ENCODE data around the gene SHISA6.

SHISA6 gene

GRCh38 chr17:11545696-11546095, 304.7 kb downstream of the SHISA6 start:
- no peak for DNase-seq

DNA sequence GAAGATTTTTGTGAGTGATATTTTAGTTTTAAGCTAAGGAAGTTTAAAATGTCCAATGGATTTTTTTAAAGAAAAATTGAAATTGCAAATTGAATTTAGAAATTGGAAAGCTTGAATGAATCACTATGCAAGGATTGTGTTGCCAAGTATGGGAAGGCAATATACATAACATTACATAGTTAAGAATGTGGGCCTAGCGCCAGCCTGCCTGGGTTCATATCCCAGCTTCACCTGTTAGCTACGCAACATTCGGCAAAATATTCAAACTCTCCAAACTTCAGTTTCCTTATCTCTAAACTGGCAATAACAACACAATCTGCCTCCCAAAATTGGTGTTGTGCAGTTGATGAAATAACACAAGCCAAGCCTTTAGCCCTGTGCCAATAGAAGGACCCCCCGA, 306.8 kb downstream of the SHISA6 start:
- no peak for DNase-seq

GRCh38 chr17:11548398-11548797, 307.4 kb downstream of the SHISA6 start:
- DNase-seq = no peak

DNA sequence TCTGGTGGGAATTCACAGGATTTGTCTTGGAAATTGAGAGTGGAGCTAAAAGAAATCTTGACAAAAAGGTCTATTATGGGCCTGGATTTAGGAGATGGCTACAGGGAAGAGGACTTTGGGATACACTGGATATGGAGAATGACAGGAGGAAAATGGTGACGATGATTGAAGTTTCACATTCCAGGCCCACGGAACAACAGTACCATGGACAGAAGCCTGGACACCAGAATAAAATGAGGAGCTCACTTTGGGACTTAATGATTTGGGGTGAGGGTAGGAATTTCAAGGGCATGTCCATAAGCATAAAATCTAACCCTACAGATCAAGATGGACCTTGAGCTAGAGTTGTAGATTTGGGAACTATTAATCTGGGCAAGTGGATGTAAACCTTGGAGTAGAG, 309.4 kb downstream of the SHISA6 start:
- no peak for DNase-seq

- DNase-seq = no peak
These were observed 310.4 kb downstream of the SHISA6 start for GRCh38 chr17:11551442-11551841.

DNA sequence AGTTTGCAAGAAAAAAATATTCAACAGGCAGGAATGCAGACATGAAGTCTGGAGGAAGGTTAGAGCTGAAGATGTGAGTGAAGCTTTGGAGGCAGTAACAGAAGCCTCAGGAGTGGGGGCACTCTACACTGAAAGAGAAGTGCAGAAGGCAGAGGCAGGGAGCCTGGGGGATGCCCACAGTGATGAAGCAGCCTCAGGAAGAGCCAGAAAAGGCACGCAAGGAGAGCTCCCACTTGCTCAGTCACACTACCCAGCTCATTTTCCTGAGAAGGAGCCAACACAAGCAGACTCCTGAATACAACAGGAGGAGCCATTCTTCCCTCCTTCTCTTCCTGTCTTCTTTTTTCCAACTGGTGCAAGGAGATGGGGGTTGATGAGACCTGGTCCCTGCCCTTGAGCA, 312.1 kb downstream of the SHISA6 start:
- no peak for DNase-seq

GRCh38 chr17:11554042-11554441, 313.0 kb downstream of the SHISA6 start:
- no peak for DNase-seq

DNA sequence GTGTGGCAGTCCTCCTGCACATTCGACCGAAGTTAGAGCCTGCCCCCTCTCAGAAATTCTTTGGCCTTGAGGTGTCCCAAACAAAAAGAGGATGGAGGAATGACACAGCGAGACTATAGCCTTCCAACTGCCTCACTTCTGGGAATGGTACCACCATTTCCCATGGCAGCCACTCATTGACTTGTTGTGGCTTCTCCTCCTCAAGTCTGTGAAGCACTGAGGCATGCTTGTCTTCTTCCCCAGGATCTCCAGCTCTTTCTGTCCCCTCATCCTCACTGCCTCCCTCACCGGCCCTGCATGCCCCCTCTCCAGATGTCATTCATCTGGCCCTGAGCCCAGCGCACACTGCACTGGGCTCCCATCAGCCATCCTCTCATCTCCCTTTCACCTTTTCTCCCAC, 313.5 kb downstream of the SHISA6 start:
- DNase-seq = no peak

DNA sequence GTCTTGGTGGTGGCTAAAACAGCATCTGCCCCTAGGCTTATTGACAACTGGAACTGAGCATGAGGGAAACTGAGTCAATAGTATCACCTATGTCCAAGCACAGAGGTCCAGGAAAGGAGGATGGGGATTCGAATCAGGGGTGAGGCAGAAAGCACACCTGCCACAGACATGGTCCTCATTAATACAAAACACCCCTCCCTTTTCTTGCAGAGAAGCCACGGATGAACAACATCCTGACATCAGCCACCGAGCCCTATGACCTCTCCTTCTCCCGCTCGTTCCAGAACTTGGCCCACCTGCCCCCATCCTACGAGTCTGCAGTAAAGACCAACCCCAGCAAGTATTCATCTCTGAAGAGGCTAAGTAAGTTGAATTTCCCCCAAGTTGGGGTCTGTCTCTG, 314.5 kb downstream of the SHISA6 start:
- no peak for DNase-seq

DNA sequence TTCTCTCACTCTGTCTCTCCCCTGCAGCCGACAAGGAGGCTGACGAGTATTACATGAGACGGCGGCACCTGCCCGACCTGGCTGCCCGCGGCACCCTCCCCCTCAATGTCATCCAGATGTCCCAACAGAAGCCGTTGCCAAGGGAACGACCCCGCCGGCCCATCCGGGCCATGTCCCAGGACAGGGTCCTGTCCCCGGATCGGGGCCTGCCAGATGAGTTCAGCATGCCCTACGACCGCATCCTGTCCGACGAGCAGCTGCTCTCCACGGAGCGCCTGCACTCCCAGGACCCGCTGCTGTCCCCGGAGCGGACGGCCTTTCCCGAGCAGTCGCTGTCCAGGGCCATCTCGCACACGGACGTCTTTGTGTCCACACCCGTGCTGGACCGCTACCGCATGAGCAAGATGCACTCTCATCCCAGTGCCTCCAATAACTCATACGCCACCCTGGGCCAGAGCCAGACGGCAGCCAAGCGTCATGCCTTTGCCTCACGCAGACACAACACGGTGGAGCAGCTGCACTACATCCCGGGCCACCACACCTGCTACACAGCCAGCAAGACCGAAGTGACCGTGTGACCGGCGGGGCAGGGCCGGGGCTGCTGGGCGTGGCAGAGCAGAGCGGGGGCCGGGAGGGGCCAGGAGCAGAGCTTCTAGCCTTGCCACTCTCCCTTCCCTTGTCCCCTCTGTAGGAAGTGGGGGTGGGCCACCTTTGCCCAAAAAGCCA, 316.9 kb downstream of the SHISA6 start:
- DNase-seq = no peak

DNA sequence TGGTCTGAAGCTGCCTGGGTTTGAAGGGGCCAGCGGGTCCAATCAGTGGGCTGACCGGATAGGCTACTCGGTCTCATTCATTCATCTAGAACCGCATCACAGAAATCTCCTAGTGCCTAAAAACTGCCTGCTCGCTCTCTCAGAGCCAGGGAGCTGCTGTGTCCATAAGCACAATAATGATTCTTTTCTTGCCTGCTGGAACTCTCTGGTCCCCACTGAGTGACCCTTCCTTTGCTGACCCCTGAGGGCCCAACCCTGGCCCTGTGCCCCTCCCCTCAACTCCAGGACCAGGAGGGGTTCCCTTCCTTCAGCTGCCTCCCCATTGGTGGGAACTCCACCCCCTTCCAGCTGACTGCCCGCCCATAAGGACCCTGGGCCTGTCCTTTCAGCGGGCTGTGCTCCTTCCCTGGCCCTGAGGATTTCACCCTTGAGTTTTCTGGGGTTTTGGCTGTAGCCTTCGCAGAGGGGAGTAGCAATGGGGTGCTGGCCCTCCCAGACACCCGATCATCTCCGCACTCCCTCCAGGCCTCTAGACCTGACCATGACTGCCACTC, 317.7 kb downstream of the SHISA6 start:
- DNase-seq = no peak

DNA sequence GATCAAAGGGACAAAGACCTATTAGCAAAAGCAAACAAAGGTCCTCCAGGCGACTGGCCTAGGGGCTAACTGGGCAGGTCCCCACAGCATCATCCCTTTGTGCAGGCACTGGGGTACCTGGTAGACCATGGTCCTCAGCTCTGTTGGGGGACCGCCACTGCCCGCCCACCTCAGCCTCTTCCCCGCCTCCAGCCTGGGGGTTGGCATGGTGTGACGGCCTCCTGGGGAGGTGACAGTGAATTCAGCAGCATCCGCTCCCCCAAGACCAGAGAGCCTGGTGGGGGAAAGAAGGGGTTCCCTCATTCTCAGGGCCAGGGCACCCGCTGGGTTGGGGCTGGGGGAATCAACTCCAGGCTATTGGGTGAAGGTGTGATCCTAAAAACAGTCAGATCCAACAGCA, 318.6 kb downstream of the SHISA6 start:
- no peak for DNase-seq

DNA sequence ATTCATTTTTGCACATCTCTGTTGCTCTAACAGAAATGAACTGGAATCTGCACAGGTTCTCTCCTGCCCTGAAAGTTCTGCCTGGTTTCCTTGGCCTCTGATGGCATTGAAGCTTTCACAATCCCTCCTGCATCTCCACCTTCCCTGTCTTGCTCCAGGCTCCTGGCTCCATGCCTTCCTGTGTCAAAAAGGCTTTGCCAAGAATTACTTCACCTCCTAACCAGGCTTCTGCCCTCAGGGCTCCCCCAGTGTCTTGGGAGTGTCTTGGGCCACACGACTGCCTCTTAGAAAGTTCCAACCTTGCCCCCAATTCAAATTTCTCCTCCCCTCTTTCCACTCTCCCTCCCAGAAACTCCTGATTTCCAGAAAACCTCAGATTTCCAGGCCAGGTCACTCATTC, 320.3 kb downstream of the SHISA6 start:
- no peak for DNase-seq

DNA sequence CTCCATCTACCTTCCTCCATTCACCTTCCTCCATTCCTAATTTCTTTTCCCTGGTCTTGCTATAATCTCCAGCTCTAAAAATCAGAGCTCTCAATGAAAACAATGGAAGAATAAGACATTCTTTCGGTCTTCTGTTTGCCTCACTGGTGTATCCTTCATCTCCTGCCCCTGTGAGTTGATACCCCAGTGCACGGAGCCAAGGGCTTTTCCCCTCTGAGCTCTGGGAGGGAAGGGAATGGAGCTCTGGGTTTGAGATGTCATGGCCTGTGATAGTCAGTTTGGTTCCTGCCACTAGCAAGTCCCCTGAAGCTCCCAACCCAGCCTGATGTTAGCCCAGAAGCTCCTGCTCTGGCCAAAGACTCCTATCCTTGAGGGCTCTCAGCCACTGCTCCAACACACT, 320.7 kb downstream of the SHISA6 start:
- no peak for DNase-seq

GRCh38 chr17:11564589-11565380, 323.8 kb downstream of the SHISA6 start:
- no peak for DNase-seq

DNA sequence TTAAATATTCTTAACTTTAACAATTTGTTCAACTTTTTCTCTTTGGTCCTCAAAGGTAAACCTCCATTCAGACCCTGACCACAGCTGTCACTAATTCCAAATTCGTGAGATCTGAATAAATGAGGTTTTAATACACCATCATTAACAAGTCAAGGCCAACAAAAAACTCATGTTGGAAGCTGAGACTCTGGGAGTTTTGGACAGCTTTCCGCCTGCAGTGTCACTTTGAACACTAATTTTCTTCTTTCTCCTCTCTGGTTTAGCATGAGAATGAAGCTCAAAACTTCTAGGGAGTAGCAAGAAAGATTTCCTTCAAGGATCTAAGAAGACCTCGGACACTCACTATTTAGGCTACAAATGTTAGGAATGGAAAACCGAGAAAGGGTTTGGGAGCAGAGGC, 324.6 kb downstream of the SHISA6 start:
- DNase-seq = no peak

DNA sequence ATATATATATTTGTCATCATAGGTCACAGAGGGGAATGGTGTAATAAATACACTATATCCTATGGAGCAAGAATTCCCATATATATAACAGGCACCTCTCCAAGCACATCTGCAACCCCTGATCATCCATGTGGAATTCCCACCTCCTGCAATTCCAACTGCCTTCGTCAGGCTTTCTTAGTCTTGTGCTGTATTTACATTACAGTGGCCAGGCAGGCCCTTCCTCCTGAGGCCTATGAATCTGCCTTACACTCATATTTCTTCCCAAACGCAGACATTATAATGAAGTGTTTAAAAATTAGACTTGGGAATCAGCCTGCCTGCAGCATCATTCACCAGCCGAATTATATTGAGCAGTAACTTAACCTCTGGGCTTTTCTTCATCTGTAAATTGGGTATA, 338.0 kb downstream of the SHISA6 start:
- no peak for DNase-seq

DNA sequence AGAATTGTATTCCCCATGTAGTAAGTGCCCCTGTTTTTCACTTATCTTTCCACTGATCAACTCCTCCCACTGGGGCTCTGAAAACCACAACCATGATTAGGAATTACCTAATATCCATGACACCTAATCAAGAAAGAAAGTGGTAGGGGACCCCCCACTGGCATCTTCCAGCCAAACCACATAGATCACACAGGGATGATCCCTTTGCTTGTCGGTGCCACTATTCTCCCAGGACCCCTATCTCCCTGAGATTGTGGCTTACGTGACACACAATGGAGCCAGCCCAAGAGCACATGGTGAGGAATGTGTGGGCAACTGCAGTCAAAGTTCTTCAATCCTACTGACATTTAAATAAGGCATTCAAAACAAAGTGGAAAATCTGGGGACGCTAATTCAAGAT, 339.7 kb downstream of the SHISA6 start:
- DNase-seq = no peak

- DNase-seq = no peak
These were observed 341.2 kb downstream of the SHISA6 start for GRCh38 chr17:11582217-11582616.

- no peak for DNase-seq
These were observed 342.4 kb downstream of the SHISA6 start for GRCh38 chr17:11583306-11583992.

GRCh38 chr17:11589716-11590115, 348.7 kb downstream of the SHISA6 start:
- DNase-seq = no peak

DNA sequence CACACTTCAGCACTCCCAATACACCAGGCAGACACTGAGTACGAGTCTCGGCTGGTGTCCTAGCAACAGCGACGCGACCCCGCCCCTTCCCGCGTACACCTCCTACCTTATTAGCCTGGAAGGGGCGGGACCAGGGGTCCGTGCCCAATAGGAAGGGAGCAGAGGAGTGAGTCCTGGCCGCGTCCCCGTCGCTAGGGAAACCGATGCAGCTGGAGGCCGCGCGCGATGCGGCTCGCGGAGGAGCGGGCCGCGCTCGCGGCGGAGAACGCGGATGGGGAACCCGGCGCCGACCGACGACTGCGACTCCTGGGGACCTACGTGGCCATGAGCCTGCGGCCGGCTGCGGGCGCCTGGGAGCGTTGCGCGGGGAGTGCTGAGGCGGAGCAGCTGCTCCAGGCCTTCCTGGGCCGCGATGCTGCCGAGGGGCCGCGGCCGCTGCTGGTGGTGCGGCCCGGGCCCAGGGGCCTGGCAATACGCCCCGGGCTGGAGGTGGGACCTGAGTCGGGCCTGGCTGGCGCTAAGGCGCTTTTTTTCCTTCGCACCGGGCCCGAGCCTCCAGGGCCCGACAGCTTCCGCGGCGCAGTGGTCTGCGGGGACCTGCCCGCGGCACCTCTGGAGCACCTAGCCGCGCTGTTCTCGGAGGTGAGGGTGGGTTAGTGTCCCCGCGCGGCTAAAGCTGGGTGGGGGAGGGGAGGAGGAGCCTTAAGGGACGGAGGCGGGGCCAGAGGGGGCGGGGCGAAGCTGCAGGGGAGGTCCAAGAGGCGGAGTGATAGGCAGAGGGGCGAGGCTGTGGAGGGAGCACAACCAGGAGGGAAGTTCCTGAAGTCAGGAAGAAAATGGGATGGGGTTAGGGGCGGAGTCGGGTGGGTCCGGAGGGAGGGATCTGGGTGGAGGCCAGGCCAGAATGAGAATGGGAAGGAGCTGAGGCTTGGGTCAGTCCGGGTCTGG, 357.5 kb downstream of the SHISA6 start, which contains the start of gene DNAH9:
Gene DNAH9, plus strand, starts transcription at position 197 of the 948 bp plus-strand sequence. Its CDS starts 29 bp downstream, at position 226.
- DNase-seq = no peak

Measured in CD4-positive, alpha-beta T cell treated with Interleukin-15 for 1 hour (primary cell).